ENCODE measurements around the gene PPARA.
A peak's percentile ranks its signal among the peaks of the same experiment; 100 is the strongest.

The PPARA gene

DNA sequence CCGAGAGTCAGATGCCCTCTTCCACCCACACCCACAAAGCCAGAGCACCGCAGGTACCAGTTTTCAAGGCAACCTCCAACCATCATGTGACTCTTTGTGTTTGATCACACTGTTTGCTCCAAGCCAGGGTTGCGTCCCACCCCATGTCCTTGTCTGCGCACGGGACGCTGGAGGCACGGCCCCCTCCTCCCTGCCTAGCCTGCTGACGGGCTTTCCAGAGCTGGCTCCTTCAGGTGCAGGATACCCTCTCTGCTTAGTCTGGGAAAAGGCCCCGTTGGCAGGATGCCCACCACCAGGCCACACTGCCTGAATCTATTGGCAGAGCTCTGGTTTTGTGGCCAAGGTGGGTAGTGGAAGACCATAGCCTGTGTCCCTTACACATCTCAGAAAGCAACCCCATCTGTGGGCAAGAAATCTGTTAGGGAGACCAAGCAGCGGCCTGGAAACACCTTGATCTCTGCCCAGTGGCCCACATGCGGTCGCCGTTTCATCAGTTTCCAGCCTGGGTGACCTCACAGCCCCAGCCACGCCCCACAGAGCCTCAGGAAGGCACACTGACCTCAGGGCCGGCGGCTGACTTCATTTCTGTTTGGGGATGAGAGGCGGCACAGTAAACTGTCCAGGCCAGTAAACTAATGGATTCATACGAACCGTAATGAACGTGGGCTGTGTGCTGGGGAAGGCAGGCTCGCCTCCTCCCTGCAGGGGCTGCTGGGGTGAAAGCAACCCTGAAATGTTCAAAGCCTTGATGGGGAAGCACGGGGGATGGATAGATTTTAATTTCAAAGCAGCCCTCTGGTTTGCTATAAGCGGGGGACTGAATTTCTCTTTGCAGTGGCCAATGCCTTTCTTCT lies 73.9 kb downstream of the PPARA start:
- DNase-seq: no peak

DNA sequence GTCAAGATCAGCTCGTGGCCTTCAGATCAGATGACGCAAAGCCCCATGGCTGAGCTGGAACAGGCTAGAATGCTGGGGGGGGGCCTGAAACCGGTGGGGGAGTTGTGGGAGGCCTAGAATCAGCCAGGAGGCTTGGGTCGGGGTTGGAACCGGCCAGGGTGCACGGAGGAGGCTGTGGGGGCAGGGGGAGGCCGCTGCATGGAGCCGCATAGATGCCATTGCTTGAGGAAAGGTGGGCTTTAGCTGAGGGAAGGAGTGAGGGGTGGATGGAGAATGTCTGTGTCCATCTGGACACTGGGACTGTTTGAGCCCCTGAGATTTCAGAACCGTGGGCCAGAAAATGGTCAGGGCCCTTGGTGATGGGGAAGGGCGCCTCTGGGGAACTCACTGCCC lies 74.6 kb downstream of the PPARA start:
- DNase-seq: no peak

DNA sequence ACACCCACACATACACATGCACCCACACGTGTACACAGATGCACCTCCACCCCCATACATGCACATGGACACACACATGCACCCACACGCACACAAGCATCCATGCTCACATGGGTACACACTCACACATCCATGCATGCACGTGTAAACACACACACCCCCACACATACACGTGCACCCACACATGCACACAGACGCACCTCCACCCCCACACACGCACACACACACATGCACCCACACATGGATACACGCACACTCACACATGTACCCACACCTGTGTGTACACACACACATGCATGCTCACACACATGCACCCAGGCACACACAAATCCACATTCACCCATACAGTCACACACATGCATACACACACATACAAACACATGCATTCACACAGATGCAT lies 75.3 kb downstream of the PPARA start:
- DNase-seq: no peak

DNA sequence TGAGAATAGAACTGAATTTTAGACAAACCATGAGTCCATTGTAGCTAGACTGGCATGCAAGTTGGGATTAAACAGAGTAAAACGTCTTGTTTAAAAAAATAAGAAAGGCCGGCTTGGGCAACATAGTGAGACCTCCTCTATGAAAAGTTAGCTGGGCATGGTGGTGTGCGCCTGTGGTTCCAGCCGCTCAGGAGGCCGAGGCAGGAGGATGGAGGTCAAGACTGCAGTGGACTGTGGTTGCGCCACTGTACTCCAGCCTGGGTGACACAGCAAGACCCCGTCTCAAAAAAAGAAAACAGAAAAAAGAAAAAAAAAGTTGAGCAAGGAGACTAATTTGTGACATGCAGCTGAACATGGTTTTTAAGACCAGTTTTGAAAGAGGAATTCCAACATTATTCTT lies 76.3 kb downstream of the PPARA start:
- DNase-seq: no peak

DNA sequence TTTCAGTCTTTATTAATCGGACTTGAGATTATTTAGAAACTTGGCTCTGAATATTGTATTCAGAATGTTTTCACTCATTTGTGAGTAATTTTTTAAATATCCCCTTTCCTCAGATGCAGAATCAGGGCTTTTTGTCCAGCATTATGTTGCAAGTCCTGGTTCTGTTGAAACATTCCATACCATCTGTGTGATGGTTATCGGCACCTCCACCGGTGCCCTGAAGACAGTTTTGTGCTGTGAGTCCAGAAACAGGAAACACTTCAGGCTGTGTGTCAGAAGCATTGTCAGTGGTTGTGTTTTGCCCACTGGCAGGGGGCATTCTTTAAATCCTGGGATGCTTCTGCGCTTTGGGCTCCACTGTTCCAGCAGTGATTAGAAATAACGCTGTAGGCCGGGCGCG lies 79.4 kb downstream of the PPARA start:
- DNase-seq: no peak

DNA sequence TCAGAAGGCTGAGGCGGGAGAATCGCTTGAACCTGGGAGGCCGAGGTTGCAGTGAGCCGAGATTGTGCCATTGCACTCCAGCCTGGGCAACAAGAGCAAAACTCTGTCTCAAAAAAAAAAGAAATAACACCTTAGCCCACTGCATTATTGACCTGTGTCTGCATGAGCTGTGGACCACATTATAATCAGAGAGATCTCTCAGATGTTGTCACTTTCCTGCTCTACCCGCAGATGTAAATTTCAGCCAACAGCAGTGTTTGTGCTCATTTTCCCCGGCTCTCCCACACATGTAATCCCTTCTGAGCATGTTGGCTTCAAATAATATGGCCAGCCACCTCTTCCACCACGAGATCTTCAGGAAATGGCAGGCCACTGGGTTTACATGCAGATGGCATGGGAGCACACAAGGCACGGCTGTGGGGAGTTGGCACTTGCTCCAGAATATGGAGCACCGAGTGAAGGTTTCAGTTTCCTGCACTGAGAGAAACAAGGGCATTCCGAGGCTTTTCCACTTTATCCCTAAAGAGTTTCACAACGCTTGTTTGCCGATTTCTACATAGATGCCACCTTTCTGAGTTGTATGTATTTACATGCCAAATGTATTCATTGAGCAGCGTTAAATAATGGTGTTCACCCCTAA lies 80.1 kb downstream of the PPARA start:
- no peak for DNase-seq

DNA sequence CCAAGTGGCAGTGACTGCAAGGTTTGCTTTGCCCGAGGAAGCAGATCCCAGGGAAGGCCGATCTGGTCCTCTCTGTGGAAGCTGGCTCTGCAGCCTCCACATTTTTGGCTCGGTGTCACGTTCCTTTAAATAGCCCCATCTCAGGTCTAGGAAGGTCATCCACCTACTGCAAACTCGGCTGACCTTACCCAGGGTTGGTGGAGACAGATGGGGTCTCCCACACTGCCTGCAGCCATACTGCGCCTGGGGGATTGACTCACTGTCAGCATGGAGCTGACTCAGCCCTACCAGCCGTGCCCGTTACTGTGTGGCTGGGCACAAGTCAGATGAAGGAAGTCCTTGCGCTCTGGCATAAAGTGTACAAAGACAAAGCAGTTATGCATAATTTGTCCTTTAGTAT lies 82.9 kb downstream of the PPARA start:
- DNase-seq: peak; percentile 57

DNA sequence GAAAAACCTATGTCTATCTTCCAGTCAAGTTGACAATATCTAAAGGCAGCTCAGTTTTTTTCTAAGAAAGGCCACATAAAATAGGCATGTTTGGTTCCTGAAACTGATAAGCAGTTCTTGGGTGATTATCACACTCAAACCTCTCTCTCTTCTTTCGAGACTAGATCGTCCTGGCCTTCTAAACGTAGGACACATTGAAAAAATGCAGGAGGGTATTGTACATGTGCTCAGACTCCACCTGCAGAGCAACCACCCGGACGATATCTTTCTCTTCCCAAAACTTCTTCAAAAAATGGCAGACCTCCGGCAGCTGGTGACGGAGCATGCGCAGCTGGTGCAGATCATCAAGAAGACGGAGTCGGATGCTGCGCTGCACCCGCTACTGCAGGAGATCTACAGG lies 84.6 kb downstream of the PPARA start:
- DNase-seq: no peak

DNA sequence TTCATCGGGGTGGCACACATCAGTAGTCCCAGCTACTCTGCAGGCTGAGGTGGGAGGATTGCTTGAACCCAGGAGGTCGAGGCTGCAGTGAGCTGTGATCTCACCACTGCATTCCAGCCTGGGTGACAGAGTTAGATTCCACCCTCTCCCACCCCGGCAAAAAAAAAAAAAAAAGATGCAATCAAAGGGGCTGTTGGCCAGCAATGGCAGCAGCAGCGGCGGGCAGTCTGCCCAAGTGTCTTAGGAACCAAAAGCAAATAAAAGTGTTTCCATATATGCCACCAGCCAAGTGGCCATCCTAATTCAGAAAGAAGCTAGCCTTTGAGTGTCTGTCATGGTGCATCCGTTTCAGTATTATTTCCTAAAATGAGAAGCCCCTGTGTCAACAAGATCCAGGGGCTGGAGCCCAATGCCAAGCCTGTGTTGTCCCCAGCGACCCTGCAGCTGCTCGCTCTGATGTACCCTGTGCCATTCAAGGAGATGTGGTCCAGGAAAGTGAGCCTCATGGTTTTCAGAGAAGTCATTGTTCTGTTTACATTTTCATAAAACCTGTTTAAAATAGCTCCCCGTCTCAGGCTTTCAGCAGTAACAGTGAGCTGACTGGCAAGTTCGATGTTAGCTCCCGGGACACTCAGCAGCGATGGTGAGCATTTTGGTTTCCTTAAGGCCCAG lies 87.3 kb downstream of the PPARA start:
- no peak for DNase-seq

DNA sequence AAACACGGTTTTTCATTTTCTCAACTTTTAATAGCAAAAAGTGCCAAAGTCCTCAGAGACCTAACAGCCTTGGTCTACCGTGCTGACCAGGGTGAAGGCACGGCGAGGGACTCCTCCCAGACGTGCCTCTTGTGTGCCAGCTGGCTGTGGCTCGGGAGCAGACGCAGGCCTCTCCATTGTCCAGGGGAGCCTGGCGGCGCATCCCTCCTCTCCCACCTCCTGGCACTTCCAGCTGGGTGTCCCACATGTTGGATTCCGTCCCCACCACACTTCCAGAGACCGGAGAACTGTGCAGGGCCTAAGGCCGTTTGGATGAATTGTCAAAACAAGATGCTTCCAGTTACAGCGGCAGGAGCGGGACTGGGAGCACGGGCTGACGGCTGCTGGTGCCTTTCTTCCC lies 88.2 kb downstream of the PPARA start:
- DNase-seq: no peak

DNA sequence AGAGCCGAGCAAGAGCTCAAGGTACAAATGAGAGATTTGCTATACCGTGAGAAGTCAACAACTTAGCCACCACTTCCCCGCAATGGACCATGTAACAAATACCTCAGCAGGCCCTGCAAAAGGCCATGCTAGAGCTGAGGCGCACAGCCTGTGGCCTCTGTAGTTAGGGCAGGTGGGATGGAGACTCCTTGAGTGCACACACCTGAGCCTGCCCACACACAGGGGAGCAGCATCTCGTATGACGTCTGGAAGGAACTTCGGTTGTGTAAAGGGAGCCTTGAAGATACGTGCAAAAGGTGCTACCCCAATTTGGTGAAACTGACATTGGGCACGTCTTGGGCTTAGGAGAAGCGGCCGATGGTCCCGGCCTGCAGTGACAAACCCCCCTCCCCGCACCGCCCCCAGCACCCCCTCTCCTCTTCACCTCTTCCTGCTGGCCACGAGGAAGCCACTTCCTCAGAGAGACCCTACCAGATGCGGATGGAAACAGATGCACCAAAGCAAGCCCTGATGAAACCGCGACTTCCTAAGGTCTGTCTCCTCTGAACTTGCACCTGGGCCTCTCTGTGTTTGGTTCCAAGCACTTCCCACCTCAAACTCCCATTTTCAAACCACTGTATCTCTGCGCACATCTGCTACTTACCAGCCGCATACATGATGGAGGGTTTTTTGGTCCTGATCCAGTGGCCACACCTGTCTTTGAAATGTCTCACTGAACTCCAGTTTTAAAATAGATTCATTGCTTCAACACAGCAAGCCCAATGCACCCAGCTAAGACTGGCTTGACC lies 89.1 kb downstream of the PPARA start:
- DNase-seq: no peak

DNA sequence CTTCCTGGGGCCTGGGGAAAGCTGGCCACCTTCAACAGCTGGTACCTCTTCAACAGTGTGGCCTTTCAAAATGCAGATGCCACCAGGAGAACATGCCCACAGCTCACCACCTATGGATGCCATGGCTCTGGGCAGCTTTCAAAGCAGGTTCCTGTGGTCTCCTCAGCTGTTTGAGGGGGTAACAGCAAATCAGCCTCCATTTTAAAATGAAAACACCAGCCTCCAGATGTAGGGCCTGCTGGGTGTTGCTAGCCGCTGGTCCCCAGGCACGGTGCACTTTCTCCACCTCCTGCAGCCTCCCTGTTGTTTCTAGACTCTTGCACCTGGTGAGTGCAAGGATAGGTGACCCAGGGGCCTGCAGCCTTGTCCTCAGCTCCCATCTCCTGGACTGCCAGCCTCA lies 89.7 kb downstream of the PPARA start:
- DNase-seq: no peak

DNA sequence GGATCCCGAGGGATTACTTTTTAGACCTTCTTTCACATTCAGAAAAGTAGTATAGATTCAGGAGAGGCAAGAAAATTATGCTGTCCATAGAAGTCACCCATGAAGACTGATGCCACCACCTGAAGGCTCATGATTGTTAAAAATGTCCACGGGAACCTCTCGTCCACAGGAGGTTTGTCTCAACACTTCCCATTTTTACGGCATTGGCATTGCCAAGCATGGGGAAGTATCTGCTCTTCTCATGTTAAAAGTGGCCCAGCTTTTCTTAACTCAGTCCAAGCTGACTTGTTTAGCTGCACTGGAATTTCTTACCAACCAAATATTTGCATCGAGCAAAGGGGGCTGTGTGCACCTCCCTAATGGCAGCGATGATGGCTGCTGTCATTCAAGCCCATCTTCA lies 90.2 kb downstream of the PPARA start:
- no peak for DNase-seq

DNA sequence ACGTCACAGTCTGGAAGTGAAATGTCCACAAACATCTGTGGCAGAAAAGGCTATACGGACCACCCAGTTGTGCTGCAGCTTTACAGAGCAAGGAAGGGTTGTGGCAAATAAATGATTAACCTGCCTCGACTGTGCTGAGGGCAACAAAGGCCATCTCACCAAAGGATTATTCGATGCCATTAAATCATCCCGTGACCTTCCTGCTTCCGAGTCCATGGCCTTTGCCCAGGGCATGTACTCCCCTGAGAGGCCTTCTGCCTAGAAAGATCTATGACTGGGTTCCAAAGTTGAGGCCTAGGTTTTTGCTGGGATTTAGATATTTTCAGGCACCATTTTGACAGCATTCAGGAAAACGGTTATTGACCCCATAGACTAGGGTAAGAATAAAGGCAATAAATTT lies 90.6 kb downstream of the PPARA start:
- DNase-seq: no peak

DNA sequence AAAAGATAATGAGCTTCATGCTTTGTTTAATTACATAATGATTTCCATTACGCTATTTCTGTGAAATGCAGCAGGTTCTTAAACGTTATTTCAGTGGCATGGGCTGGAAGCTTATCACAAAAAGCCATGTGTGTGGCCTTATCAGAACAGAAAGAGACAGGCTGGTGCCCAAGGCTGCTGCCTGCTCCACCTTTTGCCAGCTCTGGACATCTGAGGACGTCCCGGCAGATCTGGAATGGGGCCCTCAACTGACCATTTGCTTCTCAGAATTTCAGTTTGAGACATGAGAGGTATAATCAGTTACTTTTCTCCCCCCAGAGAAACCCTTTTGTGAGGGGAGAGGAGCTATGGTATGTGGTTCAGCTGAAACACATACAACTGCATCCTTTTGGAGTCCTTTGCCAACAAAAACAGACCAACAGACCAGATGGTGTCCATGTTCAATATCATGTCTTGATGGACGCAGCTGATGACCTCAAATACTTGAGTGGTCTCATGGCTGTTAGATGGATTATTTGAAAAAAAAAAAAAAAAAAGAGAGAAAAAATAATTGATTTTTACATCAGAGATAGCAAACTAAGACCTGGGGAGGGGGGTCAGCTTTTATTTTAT lies 91.2 kb downstream of the PPARA start:
- no peak for DNase-seq

DNA sequence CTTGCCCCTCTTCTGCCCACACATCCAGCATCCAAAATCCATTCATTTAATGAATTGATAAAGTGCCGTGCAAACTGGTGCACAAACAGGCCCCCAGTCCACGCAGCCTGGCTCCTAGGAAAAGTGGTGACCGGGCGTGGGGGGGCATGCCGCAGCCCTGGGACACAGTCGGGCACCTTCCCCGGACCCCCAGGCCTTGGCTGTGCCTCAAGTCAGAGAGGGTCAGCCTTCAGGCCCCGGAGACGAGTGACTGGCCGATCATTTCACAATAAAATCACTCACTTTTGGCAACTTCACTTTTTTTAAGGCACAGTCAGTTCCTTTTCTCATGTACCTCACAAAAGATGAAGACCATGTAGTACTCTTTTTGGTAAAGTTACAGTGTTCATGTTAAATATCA lies 91.8 kb downstream of the PPARA start:
- peak; percentile 19 for DNase-seq

DNA sequence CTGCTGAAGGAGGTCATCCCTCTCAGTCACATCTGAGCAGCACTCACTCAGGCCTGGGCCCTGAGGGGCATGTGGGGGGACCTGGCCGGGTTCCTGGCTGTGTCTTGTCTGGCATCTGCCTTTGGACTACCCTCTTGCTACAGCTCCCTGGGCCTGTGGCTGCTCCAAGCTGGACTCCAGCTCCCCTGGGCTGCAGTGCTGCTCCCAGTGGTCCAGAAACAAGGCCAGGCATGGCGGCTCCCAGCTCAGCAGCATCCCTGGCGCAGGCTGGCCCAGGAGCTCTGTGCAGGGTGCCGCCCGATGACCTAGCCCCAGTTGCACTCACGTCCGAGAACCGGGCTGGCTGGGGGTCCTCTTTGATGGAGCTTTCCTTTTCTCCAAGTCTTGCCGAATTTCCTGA lies 94.4 kb downstream of the PPARA start:
- DNase-seq: no peak

DNA sequence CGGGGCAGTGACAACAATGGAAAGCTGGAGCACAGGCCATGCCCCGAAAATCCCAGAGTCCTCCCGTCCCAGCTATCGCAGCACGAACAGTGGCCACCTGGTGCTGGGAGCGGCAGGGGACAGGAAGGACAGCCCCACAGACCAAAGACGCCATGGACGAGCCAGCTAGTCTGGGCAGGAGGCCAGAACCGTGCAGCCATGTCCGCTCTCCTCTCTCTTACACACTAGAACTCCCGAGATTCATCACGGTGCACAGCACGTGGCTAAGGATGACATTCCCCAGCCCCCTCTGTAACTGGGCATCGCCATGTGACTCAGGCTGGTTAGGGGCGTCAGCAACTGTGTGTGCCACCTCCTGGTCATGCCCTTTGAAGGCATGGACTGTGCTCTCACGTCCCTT lies 95.2 kb downstream of the PPARA start:
- DNase-seq: peak; percentile 31

DNA sequence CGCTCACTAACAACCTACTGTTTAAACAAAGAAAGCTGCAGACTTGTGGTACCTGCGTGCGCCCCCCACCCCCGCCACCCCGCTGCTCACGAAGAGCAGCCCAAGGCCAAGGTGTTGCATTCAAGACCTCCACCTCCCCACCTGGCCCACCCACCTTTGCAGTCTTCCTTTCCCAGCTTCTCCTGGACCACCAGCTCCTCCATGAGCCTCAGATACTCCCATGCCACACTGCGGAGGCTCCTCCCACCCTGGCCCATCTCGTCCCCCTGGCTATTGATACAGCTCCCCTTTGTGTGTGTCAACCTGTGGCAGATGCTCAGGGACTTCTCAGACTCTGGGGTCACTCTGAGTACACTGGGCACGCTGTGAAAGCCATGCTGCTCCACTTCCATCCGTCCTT lies 95.9 kb downstream of the PPARA start:
- DNase-seq: no peak

DNA sequence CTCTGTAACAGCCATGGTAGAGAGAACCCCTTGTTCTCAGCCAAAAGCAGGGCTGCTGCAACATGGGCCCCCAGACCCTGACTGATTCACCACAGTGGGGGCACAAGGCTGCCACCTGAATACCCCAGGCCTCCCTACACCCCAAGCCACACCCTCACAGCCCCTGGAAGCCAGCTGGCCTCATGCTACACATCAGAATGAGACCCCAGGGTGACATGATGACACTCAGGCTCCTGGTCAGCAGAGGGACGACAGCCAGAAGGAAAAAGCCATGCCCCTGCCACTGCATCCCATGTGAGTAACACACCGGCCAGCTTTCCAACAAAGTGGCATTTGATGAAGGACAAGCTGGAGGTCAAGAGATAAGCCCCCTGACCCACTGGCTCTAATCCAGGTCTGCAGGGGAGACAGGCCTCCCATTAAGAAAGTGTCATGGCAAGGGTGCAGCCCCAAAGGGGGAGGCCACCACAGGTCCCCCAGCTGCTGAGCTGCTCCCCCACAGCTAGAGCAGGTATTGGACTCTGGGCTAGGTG lies 97.2 kb downstream of the PPARA start:
- DNase-seq: no peak

DNA sequence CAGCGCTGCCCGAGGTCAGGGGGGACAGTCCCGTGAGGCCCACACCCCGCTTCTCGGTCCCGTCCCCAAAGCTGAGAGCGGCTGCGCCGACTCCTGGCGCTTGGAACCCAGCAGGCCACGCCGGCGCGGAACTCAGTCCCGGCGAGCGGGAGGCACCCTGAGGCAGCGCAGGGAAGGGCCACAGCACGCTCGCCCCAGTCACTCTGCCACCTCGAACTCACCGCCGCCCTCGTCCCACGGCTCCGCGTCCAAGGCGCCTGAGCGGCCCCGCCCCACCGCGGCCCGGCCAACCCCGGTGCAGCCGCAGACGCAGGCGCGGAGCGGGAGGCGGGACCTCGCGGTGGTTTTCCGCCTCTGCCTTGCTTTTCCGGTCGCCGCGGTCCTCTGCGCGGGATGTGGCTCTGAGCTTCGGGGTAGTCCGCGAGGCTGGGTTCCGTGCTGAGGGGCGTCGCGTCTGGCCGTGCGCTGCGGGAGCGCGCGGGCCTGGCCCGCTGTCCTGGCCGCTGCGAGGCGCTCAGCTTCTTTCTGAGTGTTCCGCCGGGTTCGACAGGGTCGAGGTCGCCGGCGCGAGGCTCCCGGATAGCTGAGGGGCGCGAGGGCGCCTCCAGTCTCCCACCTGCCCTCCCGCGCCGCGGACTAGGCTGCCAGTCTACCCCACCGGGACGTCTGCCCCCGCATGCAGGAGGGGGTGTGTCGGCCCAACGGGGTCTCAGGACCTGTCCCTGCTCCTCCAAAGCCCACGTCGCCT lies 99.9 kb downstream of the PPARA start, which contains the start of gene CDPF1:
Gene CDPF1, minus strand, starts transcription at position 259 of the 748 bp plus-strand sequence. CDS start 2,009 bp downstream, outside the sequence.
- DNase-seq: peak; percentile 88

DNA sequence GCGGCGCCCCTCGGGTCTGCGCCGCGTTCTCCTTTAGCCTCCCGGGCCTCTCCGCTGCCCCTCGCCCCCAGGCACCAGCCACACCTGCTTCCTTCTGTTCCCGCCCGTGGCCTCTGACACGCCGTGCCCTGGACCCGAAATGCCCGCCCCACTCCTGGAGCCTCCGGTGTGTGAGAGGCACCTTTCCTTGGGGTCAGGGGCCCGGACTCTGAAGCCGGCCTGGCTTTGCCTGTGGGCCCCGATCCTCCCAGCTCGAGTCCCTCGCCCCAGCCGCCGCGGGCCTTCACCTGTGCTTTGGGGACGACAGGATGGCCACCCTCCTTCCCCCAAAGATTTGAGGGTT lies 100.4 kb downstream of the PPARA start:
- no peak for DNase-seq
